Spleen (tissue), 11 donors: ENCODE measurements around the gene STK10. TPM values are rescaled to one million over a fixed set of nuclear protein-coding genes. Genes with fewer than 3 reads are reported as not detected.

ENCODE experiments used
- DNase-seq: peaks from one replicate; pipeline ENCODE4 v3.0.0-alpha.2; 2020
- H3K27ac ChIP-seq, 8 donors: fragments of 200-600 bp; sonication (generic) in 7 of 8; 1 replicate in 4 of 8; 2 replicates in 4 of 8; pipeline versions ENCODE4 v1.5.0 to v1.8.0; 2016 to 2021; ENCODE audit warnings: inconsistent platforms in 4 of 8, mild to moderate bottlenecking in 4 of 8, moderate library complexity in 1 of 8
- H3K27me3 ChIP-seq, 7 donors: fragments of 200-600 bp; sonication (generic) in 6 of 7; replicated peaks in 1 of 7; 1 replicate in 4 of 7; 2 replicates in 3 of 7; pipeline versions ENCODE4 v1.5.0 to v1.8.0; 2016 to 2021; ENCODE audit warnings: inconsistent platforms in 3 of 7, mild to moderate bottlenecking in 1 of 7
- H3K36me3 ChIP-seq, 6 donors: fragments of 200-600 bp; sonication (generic) in 5 of 6; 1 replicate in 4 of 6; 2 replicates in 2 of 6; pipeline versions ENCODE4 v1.5.0 to v1.8.0; 2016 to 2021; ENCODE audit warnings: inconsistent platforms in 2 of 6
- H3K4me1 ChIP-seq, 6 donors: fragments of 200-600 bp; sonication (generic) in 5 of 6; 1 replicate in 3 of 6; 2 replicates in 3 of 6; pipeline versions ENCODE4 v1.5.0 to v1.8.0; 2016 to 2021; ENCODE audit warnings: inconsistent platforms in 3 of 6
- H3K4me3 ChIP-seq, 8 donors: fragments of 200-600 bp; sonication (generic) in 7 of 8; 1 replicate in 4 of 8; 2 replicates in 4 of 8; pipeline versions ENCODE4 v1.5.0 to v1.8.0; 2016 to 2021; ENCODE audit warnings: inconsistent platforms in 4 of 8, mild to moderate bottlenecking in 4 of 8, moderate library complexity in 2 of 8
- H3K9me3 ChIP-seq, 8 donors: fragments of 200-600 bp; sonication (generic) in 7 of 8; 1 replicate in 4 of 8; 2 replicates in 4 of 8; pipeline versions ENCODE4 v1.5.0 to v1.8.0; 2016 to 2021; ENCODE audit warnings: inconsistent platforms in 4 of 8
- POLR2A ChIP-seq, 3 donors: fragments of 450-650 bp; IDR thresholded peaks; one replicate each; pipeline ENCODE4 v1.5.1; 2017; ENCODE audit warnings: antibody characterized with exemption in 3 of 3, mild to moderate bottlenecking in 1 of 3
- POLR2AphosphoS5 ChIP-seq, 3 donors: sonication (generic); formaldehyde crosslinking; IDR thresholded peaks; one replicate each; pipeline ENCODE4 v1.5.1; 2017; ENCODE audit warnings: antibody characterized with exemption in 3 of 3
- WGBS, 5 donors: extraction: QIAGEN DNeasy Blood & Tissue Kit in 3 of 5; methylation state at CpG; one replicate each; pipeline versions ENCODE4 v1.1.5 to v1.1.7; 2013 to 2018; 5-methylcytosine and 5-hydroxymethylcytosine counted together
- intact Hi-C: fragments of 100-400 bp; cut with DNase I; formaldehyde crosslinking; loops from one replicate; pipeline ENCODE4 v1.15.0; 2023; ENCODE audit warnings: low total_unique reads
- polyA plus RNA-seq, 3 donors: library from polyadenylated mRNA; stranded (reverse); fragments of 200-250 nt; gene quantifications; one replicate each; pipeline ENCODE4 v1.2.1, GENCODE V29; 2013
- total RNA-seq, 7 donors: library from RNA; depleted of rRNA in 3 of 7; stranded (reverse); fragments of >200 nt in 3 of 7; fragmentation: NEBNext Ultra II Directional in 4 of 7; extraction: Animal tissue kit (Norgen Biotek cat#: 25700) in 4 of 7; gene quantifications; one replicate each; pipeline versions ENCODE4 v1.1.0 to v1.2.1, GENCODE V29; 2016 to 2021
- TF ChIP-seq, protein P1 (sequence below), 11 experiments: fragments of 200-600 bp in 7 of 11; fragments of 450-650 bp in 4 of 11; sonication (generic) in 4 of 11; IDR thresholded peaks in 8 of 11; conservative IDR thresholded peaks in 3 of 11; 1 replicate in 7 of 11; 2 replicates in 4 of 11; pipeline versions ENCODE4 v1.4.0 to v1.8.0; 2016 to 2021; ENCODE audit warnings: antibody characterized with exemption in 11 of 11, inconsistent platforms in 4 of 11, mild to moderate bottlenecking in 1 of 11
- donor health status: healthy with polysubstance abuse.
- donor health status: DM: no; HTN: no; CAD: no; lungs with moderate emphysema.
- donor health status: DM: no; HTN: no; CAD: no.
- donor health status: Bipolar disorder and iron deficiency.
- donor health status: healthy.
- donor health status: DM: no; HTN: no; CAD: no.
- donor health status: DM: yes; HTN: yes; CAD: no.

Gene STK10
- total and polyA plus RNA-seq, 10 donors, result 34.0 to 290 (median 168) TPM

GRCh38 chr5:172045315-172045632 lies 142.8 kb downstream of the STK10 start:
- Histone ChIP-seq H3K9me3 (no peaks in the 10 kb centered on the region), H3K27me3 (no peaks in the 10 kb centered on the region), H3K4me3 (no peak overlapping the region), H3K27ac (no peak overlapping the region), H3K4me1 (peaks cover 0 to 18% (median 1%) of the 10 kb centered on the region in 6 donors), H3K36me3 (peaks cover 0 to 82% (median 60%) of the 10 kb centered on the region in 6 donors)
- peak; percentile 6 for DNase-seq
- TF ChIP-seq, protein P1, sequence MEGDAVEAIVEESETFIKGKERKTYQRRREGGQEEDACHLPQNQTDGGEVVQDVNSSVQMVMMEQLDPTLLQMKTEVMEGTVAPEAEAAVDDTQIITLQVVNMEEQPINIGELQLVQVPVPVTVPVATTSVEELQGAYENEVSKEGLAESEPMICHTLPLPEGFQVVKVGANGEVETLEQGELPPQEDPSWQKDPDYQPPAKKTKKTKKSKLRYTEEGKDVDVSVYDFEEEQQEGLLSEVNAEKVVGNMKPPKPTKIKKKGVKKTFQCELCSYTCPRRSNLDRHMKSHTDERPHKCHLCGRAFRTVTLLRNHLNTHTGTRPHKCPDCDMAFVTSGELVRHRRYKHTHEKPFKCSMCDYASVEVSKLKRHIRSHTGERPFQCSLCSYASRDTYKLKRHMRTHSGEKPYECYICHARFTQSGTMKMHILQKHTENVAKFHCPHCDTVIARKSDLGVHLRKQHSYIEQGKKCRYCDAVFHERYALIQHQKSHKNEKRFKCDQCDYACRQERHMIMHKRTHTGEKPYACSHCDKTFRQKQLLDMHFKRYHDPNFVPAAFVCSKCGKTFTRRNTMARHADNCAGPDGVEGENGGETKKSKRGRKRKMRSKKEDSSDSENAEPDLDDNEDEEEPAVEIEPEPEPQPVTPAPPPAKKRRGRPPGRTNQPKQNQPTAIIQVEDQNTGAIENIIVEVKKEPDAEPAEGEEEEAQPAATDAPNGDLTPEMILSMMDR (IDR thresholded peaks at IDR 0.05 in 8 of 11, conservative IDR thresholded peaks at IDR 0.05 in 3 of 11), result no peak
- intact Hi-C loops, result no loop called here
- WGBS, 5 donors, result 52 to 75% (median 68%) methylated on average over 7 of the region's 7 CpGs

DNA sequence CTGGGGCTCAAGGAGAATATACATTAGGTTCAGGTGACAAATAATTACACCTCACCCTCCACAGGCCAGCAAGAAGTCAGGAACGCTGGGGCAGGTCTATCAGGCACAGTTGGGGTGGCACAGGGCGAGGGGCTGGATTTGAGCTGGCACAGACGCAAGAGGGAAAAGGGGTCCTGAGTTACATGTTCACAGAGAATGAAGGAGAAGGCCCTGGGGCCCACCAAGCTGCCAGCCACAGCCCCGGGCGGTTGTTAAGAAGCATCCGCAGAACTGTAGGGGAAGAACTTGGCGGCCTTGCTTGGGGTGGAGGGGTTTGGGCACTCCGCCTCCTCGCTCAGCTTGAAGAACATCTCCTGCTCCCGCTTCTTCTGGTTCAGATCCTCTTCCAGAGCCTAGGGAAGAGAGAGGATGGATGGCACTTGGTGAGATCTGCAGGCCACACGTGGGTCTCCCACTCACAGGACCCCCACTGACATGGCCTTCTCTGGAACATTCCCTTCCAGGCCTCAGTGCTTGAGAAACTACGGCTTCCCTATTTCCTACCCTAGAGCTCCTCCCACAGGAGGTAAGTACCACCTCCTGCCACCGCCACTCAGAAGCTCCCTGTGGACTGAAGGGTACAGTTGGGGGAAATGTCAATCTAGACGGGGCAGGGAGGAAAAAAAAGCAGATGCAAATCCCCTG lies 143.3 kb downstream of the STK10 start:
- Histone ChIP-seq H3K27me3 (no peaks in the 10 kb centered on the region), H3K4me3 (no peak overlapping the region), H3K27ac (no peak overlapping the region), H3K36me3 (peaks cover 0 to 77% (median 55%) of the 10 kb centered on the region in 6 donors), H3K4me1 (peaks cover 0 to 23% (median 4%) of the 10 kb centered on the region in 6 donors), H3K9me3 (no peaks in the 10 kb centered on the region)
- intact Hi-C loops, result loop anchor here (5.0 kb wide), 1 partner anchor 132 kb away; no protein-coding TSS in a partner anchor
- TF ChIP-seq POLR2AphosphoS5 (IDR thresholded peaks at IDR 0.05), result peak in 1 of 3 donors; percentile 19
- TF ChIP-seq POLR2A (IDR thresholded peaks at IDR 0.05), result no peak
- WGBS, 5 donors, result 78 to 83% (median 82%) methylated on average over 11 to 14 of the region's 14 CpGs
- DNase-seq, result peak; percentile 61

- Histone ChIP-seq H3K36me3 (peaks cover 0 to 68% (median 46%) of the 10 kb centered on the region in 6 donors), H3K27ac (no peak overlapping the region), H3K27me3 (no peaks in the 10 kb centered on the region), H3K9me3 (no peaks in the 10 kb centered on the region), H3K4me1 (peaks cover 0 to 25% (median 4%) of the 10 kb centered on the region in 6 donors), H3K4me3 (no peak overlapping the region)
- TF ChIP-seq POLR2A (IDR thresholded peaks at IDR 0.05) (no peak), POLR2AphosphoS5 (IDR thresholded peaks at IDR 0.05) (peak in 2 of 3 donors; percentile 4 to 72)
- TF ChIP-seq, protein P1 (IDR thresholded peaks at IDR 0.05 in 8 of 11, conservative IDR thresholded peaks at IDR 0.05 in 3 of 11), result no peak
- DNase-seq, result peak; percentile 56
- intact Hi-C loops, result loop anchor here (5.0 kb wide), 1 partner anchor 132 kb away; no protein-coding TSS in a partner anchor
- 94 to 96% (median 95%) methylated on average over 11 to 13 of the region's 13 CpGs for WGBS, 5 donors
Observed at GRCh38 chr5:172043865-172044264, 144.2 kb downstream of the STK10 start.

DNA sequence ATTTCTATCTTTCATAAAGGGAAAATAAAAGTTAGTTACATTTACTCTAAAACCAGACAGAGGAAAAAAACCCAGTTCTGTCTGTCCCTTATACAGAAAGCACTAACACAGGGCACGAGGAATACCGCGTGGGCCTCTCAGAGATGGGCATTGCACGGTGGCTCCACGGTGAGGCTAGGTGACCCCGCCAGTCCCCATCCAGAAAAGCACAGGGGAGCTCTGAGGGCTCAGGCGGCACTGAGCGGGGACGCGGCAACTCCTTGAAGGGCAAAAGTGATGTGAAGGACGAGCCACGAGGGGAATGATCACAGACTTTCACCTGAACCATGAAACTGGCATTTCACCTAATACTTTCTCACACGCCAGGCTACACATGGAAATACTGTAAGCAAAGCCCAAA lies 145.8 kb downstream of the STK10 start:
- H3K27ac ChIP-seq, result no peak overlapping the region
- TF ChIP-seq POLR2AphosphoS5 (IDR thresholded peaks at IDR 0.05), result peak in 2 of 3 donors; percentile 35 to 65
- TF ChIP-seq, protein P1 (IDR thresholded peaks at IDR 0.05 in 8 of 11, conservative IDR thresholded peaks at IDR 0.05 in 3 of 11), result no peak
- peaks cover 0 to 17% (median 1%) of the 10 kb centered on the region in 6 donors for H3K4me1 ChIP-seq
- H3K9me3 ChIP-seq, result no peaks in the 10 kb centered on the region
- WGBS, 5 donors, result 90 to 94% (median 91%) methylated on average over 13 of the region's 13 CpGs
- intact Hi-C loops, result loop anchor here (5.0 kb wide), 1 partner anchor 130 kb away; no protein-coding TSS in a partner anchor
- H3K27me3 ChIP-seq, result no peaks in the 10 kb centered on the region
- no peak overlapping the region for H3K4me3 ChIP-seq
- peaks cover 0 to 51% (median 34%) of the 10 kb centered on the region in 6 donors for H3K36me3 ChIP-seq
- peak; percentile 64 for DNase-seq
